H1 (cell line): Measurements from ENCODE around the gene MSI2. TPM values are rescaled to one million over a fixed set of nuclear protein-coding genes. Genes with fewer than 3 reads are reported as not detected.

Experiments used
- CTCF ChIA-PET: fragments of 300-600 bp; sonication (Branson Sonifier 250); formaldehyde crosslinking; loops from one replicate; lab custom pipeline; 2021; ENCODE audit not compliant: partially characterized antibody; lab: Charles Lee
- POLR2A ChIA-PET: fragments of 300-600 bp; sonication (Branson Sonifier 250); formaldehyde crosslinking; loops from one replicate; lab custom pipeline; 2021; ENCODE audit warnings: inconsistent platforms; ENCODE audit not compliant: partially characterized antibody; lab: Charles Lee
- DNase-seq, 2 experiments: peaks; one replicate each; pipeline versions ENCODE4 v3.0.0 to v3.0.0-alpha.2; 2010 to 2022; ENCODE audit warnings: low spot score in 2 of 2, low read depth in 1 of 2, mixed read lengths in 1 of 2
- FAIRE-seq: peaks from 2 replicates; lab custom pipeline; 2011; peaks lifted over from hg19 to GRCh38; lab: Jason Lieb, UNC
- H2AFZ ChIP-seq: 2 replicates; pipeline ENCODE4 v1.8.1; 2012; ENCODE audit warnings: low read length, inconsistent platforms
- H2AK5ac ChIP-seq: 2 replicates; pipeline ENCODE4 v1.6.1; 2013; ENCODE audit warnings: low read depth, low read length
- H2BK120ac ChIP-seq: replicated peaks from 2 replicates; pipeline ENCODE3; 2013; ENCODE audit warnings: low read depth, low read length, inconsistent platforms
- H2BK12ac ChIP-seq: 2 replicates; pipeline ENCODE4 v1.6.1; 2013; ENCODE audit warnings: low read depth, low read length
- H2BK15ac ChIP-seq: 2 replicates; pipeline ENCODE4 v1.6.1; 2013; ENCODE audit warnings: low read length
- H2BK20ac ChIP-seq: 2 replicates; pipeline ENCODE4 v1.6.1; 2013; ENCODE audit warnings: low read length
- H2BK5ac ChIP-seq: 2 replicates; pipeline ENCODE4 v1.6.1; 2013; ENCODE audit warnings: low read depth, low read length
- H3K14ac ChIP-seq: 2 replicates; pipeline ENCODE4 v1.6.1; 2013; ENCODE audit warnings: inconsistent platforms; ENCODE audit not compliant: insufficient read length
- H3K18ac ChIP-seq: 2 replicates; pipeline ENCODE4 v1.6.1; 2013; ENCODE audit warnings: low read length; ENCODE audit errors: extremely low read depth
- H3K23ac ChIP-seq: 2 replicates; pipeline ENCODE4 v1.6.1; 2013; ENCODE audit warnings: inconsistent platforms; ENCODE audit not compliant: insufficient read length
- H3K23me2 ChIP-seq: 2 replicates; pipeline ENCODE4 v1.6.1; 2013; ENCODE audit warnings: low read depth, low read length
- H3K27ac ChIP-seq: 2 replicates; pipeline ENCODE4 v1.6.1; 2011; ENCODE audit warnings: low read depth, low read length, inconsistent platforms
- H3K27me3 ChIP-seq, 4 experiments: replicated peaks in 1 of 4; 1 replicate in 1 of 4; 2 replicates in 3 of 4; pipeline versions ENCODE4 v1.6.1 to v1.8.1; 2011 to 2013; ENCODE audit warnings: low read length in 3 of 4, mild to moderate bottlenecking in 3 of 4, inconsistent platforms in 2 of 4, mixed read lengths in 2 of 4, moderate library complexity in 1 of 4; ENCODE audit not compliant: control insufficient read depth in 3 of 4, insufficient read depth in 3 of 4; ENCODE audit errors: extremely low read depth in 1 of 4
- H3K36me3 ChIP-seq, 4 experiments: 2 replicates each; pipeline versions ENCODE4 v1.6.1 to v1.8.1; 2011 to 2013; ENCODE audit warnings: mild to moderate bottlenecking in 4 of 4, low read length in 3 of 4, moderate library complexity in 2 of 4, control low read depth in 1 of 4, inconsistent platforms in 1 of 4; ENCODE audit not compliant: insufficient read depth in 4 of 4, control insufficient read depth in 2 of 4
- H3K4ac ChIP-seq: replicated peaks from 2 replicates; pipeline ENCODE3; 2013; ENCODE audit warnings: low read length, low read depth, mixed read lengths, inconsistent platforms; ENCODE audit not compliant: insufficient read length
- H3K4me1 ChIP-seq, 4 experiments: replicated peaks in 1 of 4; 1 replicate in 1 of 4; 2 replicates in 3 of 4; pipeline versions ENCODE4 v1.6.1 to v1.8.1; 2011 to 2013; ENCODE audit warnings: low read length in 3 of 4, inconsistent platforms in 2 of 4, mixed read lengths in 1 of 4; ENCODE audit not compliant: insufficient read depth in 4 of 4, control insufficient read depth in 3 of 4
- H3K4me2 ChIP-seq, 2 experiments: 2 replicates each; pipeline versions ENCODE4 v1.6.1 to v1.8.1; 2011 to 2013; ENCODE audit warnings: low read depth in 2 of 2, low read length in 2 of 2, control low read depth in 1 of 2, inconsistent platforms in 1 of 2, mild to moderate bottlenecking in 1 of 2; ENCODE audit not compliant: insufficient read depth in 1 of 2
- H3K4me3 ChIP-seq, 4 experiments: fragments of 200-600, 300-600 bp in 1 of 4; sonication (generic), shearing (Covaris generic), sonication (Bioruptor Twin) in 1 of 4; 2 replicates each; pipeline versions ENCODE4 v1.5.1 to v1.8.1; 2011 to 2016; ENCODE audit warnings: low read length in 4 of 4, low read depth in 3 of 4, control low read depth in 2 of 4, inconsistent platforms in 2 of 4, mild to moderate bottlenecking in 2 of 4, mixed read lengths in 1 of 4, moderate library complexity in 1 of 4; ENCODE audit not compliant: insufficient read depth in 2 of 4; ENCODE audit errors: extremely low read depth in 1 of 4
- H3K56ac ChIP-seq: replicated peaks from 2 replicates; pipeline ENCODE3; 2013; ENCODE audit warnings: low read depth, mild to moderate bottlenecking, mixed read lengths, low read length, inconsistent platforms; ENCODE audit not compliant: insufficient read length
- H3K79me1 ChIP-seq: 2 replicates; pipeline ENCODE4 v1.6.1; 2013; ENCODE audit warnings: low read depth, low read length, control low read depth
- H3K79me2 ChIP-seq, 2 experiments: 2 replicates each; pipeline versions ENCODE4 v1.6.1 to v1.8.1; 2012 to 2013; ENCODE audit warnings: low read length in 2 of 2, mild to moderate bottlenecking in 2 of 2, inconsistent platforms in 1 of 2; ENCODE audit not compliant: insufficient read depth in 2 of 2, control insufficient read depth in 1 of 2
- H3K9ac ChIP-seq, 4 experiments: replicated peaks in 1 of 4; 1 replicate in 1 of 4; 2 replicates in 3 of 4; pipeline versions ENCODE4 v1.6.1 to v1.8.1; 2011 to 2013; ENCODE audit warnings: low read depth in 3 of 4, low read length in 3 of 4, control low read depth in 2 of 4, mild to moderate bottlenecking in 2 of 4, moderate library complexity in 2 of 4, inconsistent platforms in 1 of 4; ENCODE audit errors: extremely low read depth in 1 of 4
- H3K9me3 ChIP-seq, 2 experiments: 2 replicates each; pipeline versions ENCODE4 v1.6.1 to v1.8.1; 2012 to 2013; ENCODE audit warnings: mild to moderate bottlenecking in 2 of 2, moderate library complexity in 2 of 2, control low read depth in 1 of 2, inconsistent platforms in 1 of 2, low read depth in 1 of 2, low read length in 1 of 2, mixed read lengths in 1 of 2; ENCODE audit not compliant: insufficient read depth in 2 of 2
- H4K20me1 ChIP-seq, 2 experiments: replicated peaks in 1 of 2; 2 replicates each; pipeline versions ENCODE3 to v1.8.1; 2011 to 2013; ENCODE audit warnings: inconsistent platforms in 2 of 2, low read length in 2 of 2, mild to moderate bottlenecking in 1 of 2; ENCODE audit not compliant: insufficient read depth in 2 of 2, control insufficient read depth in 1 of 2
- H4K5ac ChIP-seq: 2 replicates; pipeline ENCODE4 v1.6.1; 2013; ENCODE audit warnings: low read length, low read depth, mixed read lengths, inconsistent platforms; ENCODE audit not compliant: insufficient read length
- H4K8ac ChIP-seq: 2 replicates; pipeline ENCODE4 v1.8.0; 2013; ENCODE audit warnings: mild to moderate bottlenecking, moderate library complexity, low read length, inconsistent platforms; ENCODE audit not compliant: insufficient read depth; ENCODE audit errors: extremely low read depth
- H4K91ac ChIP-seq: replicated peaks from 2 replicates; pipeline ENCODE3; 2013; ENCODE audit warnings: low read length, mixed read lengths, inconsistent platforms; ENCODE audit not compliant: insufficient read length
- CHD1 ChIP-seq: IDR thresholded peaks from 2 replicates; pipeline ENCODE4 v1.6.1; 2012; ENCODE audit warnings: low read depth, low read length, improper control_type of control experiment
- EP300 ChIP-seq, 2 experiments: IDR thresholded peaks; 1 replicate in 1 of 2; 2 replicates in 1 of 2; pipeline ENCODE4 v1.6.1; 2011 to 2012; ENCODE audit warnings: low read depth in 2 of 2, low read length in 2 of 2, mild to moderate bottlenecking in 2 of 2, borderline replicate concordance in 1 of 2, inconsistent platforms in 1 of 2, moderate library complexity in 1 of 2
- EZH2 ChIP-seq: fragments of 200-600 bp; sonication (generic); IDR thresholded peaks from 2 replicates; pipeline ENCODE4 v1.7.1; 2012; ENCODE audit warnings: low read depth, mild to moderate bottlenecking, moderate library complexity, low read length, inconsistent platforms; ENCODE audit not compliant: severe bottlenecking
- KDM5A ChIP-seq: fragments of 200-600 bp; IDR thresholded peaks from 2 replicates; pipeline ENCODE4 v1.7.1; 2012; ENCODE audit warnings: mild to moderate bottlenecking, low read length, inconsistent platforms, mixed read lengths
- RAD21 ChIP-seq, 2 experiments: IDR thresholded peaks in 1 of 2; conservative IDR thresholded peaks in 1 of 2; 2 replicates each; pipeline ENCODE4 v1.6.1; 2011; ENCODE audit warnings: low read depth in 2 of 2, low read length in 2 of 2, improper control_type of control experiment in 1 of 2, inconsistent platforms in 1 of 2, mild to moderate bottlenecking in 1 of 2, moderate library complexity in 1 of 2
- RFX5 ChIP-seq: IDR thresholded peaks from 2 replicates; pipeline ENCODE4 v1.6.1; 2011; ENCODE audit warnings: low read depth, low read length, improper control_type of control experiment, borderline replicate concordance
- SUZ12 ChIP-seq: fragments of 200-600 bp; sonication (generic); IDR thresholded peaks from 2 replicates; pipeline ENCODE4 v1.6.1; 2012; ENCODE audit warnings: mild to moderate bottlenecking, inconsistent platforms, low read length, moderate library complexity, mixed read lengths
- WGBS, 2 experiments: shearing (Covaris generic) in 1 of 2; methylation state at CpG; one replicate each; pipeline versions ENCODE4 v1.1.6 to v1.1.7; 2013 to 2015; ENCODE audit warnings: low lambda C conversion rate in 2 of 2, mixed read lengths in 2 of 2, inconsistent platforms in 1 of 2, low coverage in 1 of 2, missing lambda C conversion rate in 1 of 2; ENCODE audit not compliant: insufficient replicate concordance in 2 of 2, insufficient coverage in 1 of 2, insufficient read length in 1 of 2; ENCODE audit errors: extremely low coverage in 1 of 2, missing lambda C conversion rate in 1 of 2; 5-methylcytosine and 5-hydroxymethylcytosine counted together
- polyA plus RNA-seq, 7 experiments: library from polyadenylated mRNA; depleted of rRNA in 3 of 7; stranded (reverse) in 5 of 7; unstranded in 2 of 7; fragments of >200 nt in 5 of 7; fragments of 200-250 nt in 2 of 7; gene quantifications; 1 replicate in 5 of 7; 2 replicates in 1 of 7; 4 replicates in 1 of 7; pipeline versions ENCODE4 v1.2.1 to v1.2.3, GENCODE V29; 2011 to 2013; ENCODE audit warnings: missing spikeins in 2 of 7, mixed read lengths in 2 of 7
- total RNA-seq: library from RNA; stranded (reverse); fragmentation: NEBNext Ultra II Directional; extraction: Animal tissue kit (Norgen Biotek cat#: 25700); gene quantifications from 2 replicates; pipeline ENCODE4 v1.2.1, GENCODE V29; 2021
- TF ChIP-seq, protein P1 (sequence below): IDR thresholded peaks from 2 replicates; pipeline ENCODE4 v1.6.1; 2011; ENCODE audit warnings: low read length, improper control_type of control experiment
- TF ChIP-seq, protein P2 (sequence below): IDR thresholded peaks from 2 replicates; pipeline ENCODE4 v1.6.1; 2011; ENCODE audit warnings: low read depth, mild to moderate bottlenecking, low read length; ENCODE audit not compliant: insufficient read depth

The MSI2 gene
- total and polyA plus RNA-seq, 2 of the 8 experiments (the other 6 are each of a cell fraction or from before 2014, with no cell fraction given): 36.7 to 80.6 TPM

DNA sequence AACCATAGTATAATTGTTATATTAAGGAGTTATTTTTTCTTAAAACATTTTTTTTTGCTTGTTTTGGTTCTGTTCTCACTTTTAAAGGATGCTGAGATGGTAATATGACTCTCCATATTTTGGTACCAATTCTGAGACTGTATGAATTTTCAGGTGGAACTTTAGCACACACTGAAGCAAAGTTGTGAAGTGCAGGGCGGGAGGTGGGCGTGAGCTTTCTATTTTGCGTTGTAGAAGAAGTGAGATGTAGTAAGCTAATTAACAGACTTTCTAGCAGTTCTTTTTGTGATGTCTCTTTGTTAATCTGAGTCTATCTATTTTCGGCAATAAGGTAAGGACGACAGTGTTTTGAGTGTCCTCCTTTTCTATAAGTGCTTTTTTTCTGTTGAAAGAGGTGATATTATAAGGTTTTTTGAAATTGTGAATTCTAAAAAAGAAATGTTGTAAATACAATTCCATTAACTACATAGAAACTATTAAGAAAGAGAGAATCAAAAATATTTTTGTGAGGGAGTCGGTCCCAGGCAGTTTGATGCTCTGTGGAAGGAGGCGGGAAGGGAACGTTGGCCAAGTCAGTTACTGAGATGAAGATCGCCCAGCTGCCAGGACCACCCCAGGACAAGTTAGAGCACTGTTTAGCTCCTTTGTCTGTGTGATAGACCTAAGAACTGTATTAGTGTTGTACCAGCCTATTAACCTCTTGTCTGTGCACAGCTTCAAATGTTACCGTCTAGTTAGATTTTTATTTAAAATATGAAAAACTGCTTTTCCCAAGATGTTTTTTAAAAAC lies 423.8 kb downstream of the MSI2 start:
- H3K4me3 ChIP-seq: no peak overlapping the region
- FAIRE-seq (no peak), DNase-seq (peak in 1 of 2 experiments; percentile 4)
- no peak overlapping the region for H3K14ac ChIP-seq
- no peak overlapping the region for H3K4me2 ChIP-seq
- no peak overlapping the region for H2BK120ac ChIP-seq
- H3K18ac ChIP-seq: no peak overlapping the region
- peaks cover 0 to 1% (median 0%) of the 10 kb centered on the region in 4 experiments; a peak in 1 of 8 replicates for H3K36me3 ChIP-seq
- H2BK15ac ChIP-seq: no peak overlapping the region
- no peak overlapping the region for H3K23ac ChIP-seq
- H3K79me1 ChIP-seq: no peaks in the 10 kb centered on the region
- peaks cover 2 to 10% (median 4%) of the 10 kb centered on the region in 4 experiments; a peak in 5 of 7 replicates for H3K4me1 ChIP-seq
- no peak overlapping the region for H3K9ac ChIP-seq
- H3K27me3 ChIP-seq: no peaks in the 10 kb centered on the region; a peak in 1 of 7 replicates
- no peaks in the 10 kb centered on the region for H3K9me3 ChIP-seq
- H2AFZ ChIP-seq: no peak overlapping the region
- ChIA-PET POLR2A (no interaction called here), CTCF (interaction anchor here (0.8 to 2.5 kb wide), 8 partner anchors 14 to 569 kb away, joined by 3 to 7 read pairs (median 4); no protein-coding TSS in a partner anchor)
- H3K79me2 ChIP-seq: no peaks in the 10 kb centered on the region
- H4K20me1 ChIP-seq: peaks cover 0 to 2% of the 10 kb centered on the region in 2 experiments
- no peak overlapping the region for H3K27ac ChIP-seq
- H3K56ac ChIP-seq: no peak overlapping the region
- no peak overlapping the region for H3K4ac ChIP-seq
- 89% methylated on average over 10 of the region's 10 CpGs; no CpG with 5 or more reads in 1 of the 2 experiments for WGBS, 2 experiments
- no peak overlapping the region for H4K8ac ChIP-seq
- no peak overlapping the region for H4K91ac ChIP-seq
- no peak overlapping the region for H2BK12ac ChIP-seq
- H4K5ac ChIP-seq: no peak overlapping the region
- no peak overlapping the region for H2AK5ac ChIP-seq
- H2BK5ac ChIP-seq: no peak overlapping the region
- no peak overlapping the region for H2BK20ac ChIP-seq
- H3K23me2 ChIP-seq: no peaks in the 10 kb centered on the region
- TF ChIP-seq RAD21 (IDR thresholded peaks at IDR 0.05 in 1 of 2, conservative IDR thresholded peaks at IDR 0.05 in 1 of 2; ENCODE audit: low read depth in 2 of 2, low read length in 2 of 2) (no peak), RFX5 (no peak), KDM5A (no peak), CHD1 (no peak), EZH2 (no peak), SUZ12 (no peak), EP300 (IDR thresholded peaks at IDR 0.05; ENCODE audit: borderline replicate concordance in 1 of 2, low read depth in 2 of 2, low read length in 2 of 2) (no peak)
- TF ChIP-seq, protein P1, sequence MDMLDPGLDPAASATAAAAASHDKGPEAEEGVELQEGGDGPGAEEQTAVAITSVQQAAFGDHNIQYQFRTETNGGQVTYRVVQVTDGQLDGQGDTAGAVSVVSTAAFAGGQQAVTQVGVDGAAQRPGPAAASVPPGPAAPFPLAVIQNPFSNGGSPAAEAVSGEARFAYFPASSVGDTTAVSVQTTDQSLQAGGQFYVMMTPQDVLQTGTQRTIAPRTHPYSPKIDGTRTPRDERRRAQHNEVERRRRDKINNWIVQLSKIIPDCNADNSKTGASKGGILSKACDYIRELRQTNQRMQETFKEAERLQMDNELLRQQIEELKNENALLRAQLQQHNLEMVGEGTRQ: no peak
- TF ChIP-seq, protein P2, sequence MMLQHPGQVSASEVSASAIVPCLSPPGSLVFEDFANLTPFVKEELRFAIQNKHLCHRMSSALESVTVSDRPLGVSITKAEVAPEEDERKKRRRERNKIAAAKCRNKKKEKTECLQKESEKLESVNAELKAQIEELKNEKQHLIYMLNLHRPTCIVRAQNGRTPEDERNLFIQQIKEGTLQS: no peak
